Astrocyte (in vitro differentiated cells and primary cell): ENCODE measurements around the gene DHRS3.

Source experiments
- CTCF ChIP-seq: IDR thresholded peaks from 2 replicates; pipeline ENCODE4 v1.5.1; 2011; ENCODE audit warnings: low read depth, mild to moderate bottlenecking, inconsistent platforms, low read length, moderate library complexity; ENCODE audit not compliant: insufficient read depth
- EZH2 ChIP-seq: IDR thresholded peaks from 2 replicates; pipeline ENCODE4 v1.6.1; 2012; ENCODE audit warnings: mild to moderate bottlenecking, low read length, inconsistent platforms; ENCODE audit not compliant: insufficient read depth

- TF ChIP-seq EZH2 (no peak), CTCF (no peak)
These were observed 22.4 kb upstream of the DHRS3 start for GRCh38 chr1:12640237-12640957.
